ENCODE results near the gene C1orf232.

C1orf232 gene

DNA sequence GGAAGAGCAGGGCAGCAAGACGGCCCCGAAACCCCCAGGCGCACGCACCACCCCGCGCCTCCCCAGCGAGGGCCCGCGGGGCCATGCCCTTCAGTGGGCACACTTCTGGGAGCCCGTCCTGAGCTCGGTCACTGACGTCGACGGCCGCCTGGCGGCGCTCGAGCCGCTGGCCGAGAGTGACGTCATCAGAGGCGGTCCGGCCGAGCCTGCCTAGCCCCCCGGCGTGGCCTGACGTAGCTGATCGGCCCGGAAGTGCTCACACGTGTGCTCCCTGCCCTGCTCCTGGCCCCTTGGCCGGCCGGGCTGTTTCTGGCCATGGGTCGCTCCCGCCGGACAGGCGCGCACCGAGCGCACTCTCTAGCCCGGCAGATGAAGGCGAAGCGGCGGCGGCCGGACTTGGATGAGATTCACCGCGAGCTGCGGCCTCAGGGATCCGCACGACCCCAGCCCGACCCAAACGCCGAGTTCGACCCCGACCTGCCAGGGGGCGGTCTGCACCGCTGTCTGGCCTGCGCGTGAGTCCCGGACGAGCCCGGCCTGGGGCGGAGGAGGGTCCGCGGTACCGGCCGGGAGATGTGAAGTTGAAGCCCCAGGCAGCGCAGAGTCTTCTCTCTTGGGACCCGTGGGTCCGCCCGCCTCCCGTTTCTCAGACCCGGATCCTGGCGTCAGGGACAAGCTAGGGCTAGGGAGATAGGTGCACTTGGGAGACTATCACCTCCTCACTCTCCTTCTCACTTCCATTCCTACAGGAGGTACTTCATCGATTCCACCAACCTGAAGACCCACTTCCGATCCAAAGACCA lies 1.1 kb upstream of the C1orf232 start, which contains the start of gene ZNF593:
ZNF593 (plus strand) TSS at position 240 of the 803 bp plus-strand sequence; CDS start at position 316, 76 bp downstream.
- POLR2A ChIA-PET, result interaction anchor here (0.6 to 2.9 kb wide), 7 partner anchors 8 to 260 kb away, joined by 3 to 23 read pairs (median 4); partner anchors contain the start of gene CEP85
- Histone ChIP-seq H3K27ac (ENCODE audit: extremely low read depth, low read depth, low read length) (peak within 1 kb of the TSS; percentile 59; the same call in 1 of the 2 replicates), H3K36me3 (ENCODE audit: control insufficient read depth in 2 of 2, insufficient read depth in 1 of 2, low read length in 2 of 2) (peaks cover 0 to 10% of the 10 kb centered on the region in 2 experiments; a peak in 1 of 3 replicates)
- TF ChIP-seq ZNF76 (tag by site-specific recombination; IDR thresholded peaks at IDR 0.05; ENCODE audit: borderline replicate concordance, low read depth) (peak; percentile 75), ZNF560 (tag by site-specific recombination; IDR thresholded peaks at IDR 0.05; ENCODE audit: borderline replicate concordance) (no peak), ZNF248 (tag by site-specific recombination; IDR thresholded peaks at IDR 0.05) (no peak), ZBTB26 (tag by site-specific recombination; optimal IDR thresholded peaks at IDR 0.05) (peak; percentile 86), ZNF426 (tag by site-specific recombination; IDR thresholded peaks at IDR 0.05) (no peak), ZNF221 (tag by site-specific recombination; IDR thresholded peaks at IDR 0.05; ENCODE audit: borderline replicate concordance) (no peak), ZNF311 (tag by site-specific recombination; IDR thresholded peaks at IDR 0.05; ENCODE audit: borderline replicate concordance) (no peak), ZNF16 (tag by site-specific recombination; IDR thresholded peaks at IDR 0.05; ENCODE audit: low read depth) (no peak), REPIN1 (tag by site-specific recombination; IDR thresholded peaks at IDR 0.05; ENCODE audit: low read depth) (no peak), ZNF302 (tag by site-specific recombination; IDR thresholded peaks at IDR 0.05; ENCODE audit: low read depth) (no peak), ZIC2 (tag by site-specific recombination; IDR thresholded peaks at IDR 0.05) (peak; percentile 83), ZNF223 (tag by site-specific recombination; IDR thresholded peaks at IDR 0.05) (no peak), ZBTB20 (tag by site-specific recombination; IDR thresholded peaks at IDR 0.05) (peak; percentile 28; the same call in 1 of the 2 replicates), WT1 (tag by site-specific recombination; IDR thresholded peaks at IDR 0.05) (no peak; the same call in 1 of the 2 replicates), ZBTB1 (tag by site-specific recombination; IDR thresholded peaks at IDR 0.05) (peak; percentile 85; the same call in 1 of the 2 replicates), ZNF548 (tag by site-specific recombination; IDR thresholded peaks at IDR 0.05) (no peak), ZNF155 (tag by site-specific recombination; IDR thresholded peaks at IDR 0.05) (no peak), FEZF1 (tag by site-specific recombination; IDR thresholded peaks at IDR 0.05) (peak; percentile 33; the same call in 1 of the 2 replicates), ZNF645 (tag by site-specific recombination; IDR thresholded peaks at IDR 0.05) (no peak), GLI4 (tag by site-specific recombination; IDR thresholded peaks at IDR 0.05) (peak; percentile 44; the same call in 1 of the 2 replicates), ZNF266 (tag by site-specific recombination; IDR thresholded peaks at IDR 0.05; ENCODE audit: low read depth) (no peak), ZNF677 (tag by site-specific recombination; IDR thresholded peaks at IDR 0.05) (no peak), ZNF701 (tag by site-specific recombination; IDR thresholded peaks at IDR 0.05) (no peak), ZBTB7A (tag by site-specific recombination; IDR thresholded peaks at IDR 0.05; ENCODE audit: low read depth) (peak; percentile 99), ZNF555 (tag by site-specific recombination; conservative IDR thresholded peaks at IDR 0.05) (no peak), ZNF274 (IDR thresholded peaks at IDR 0.05; ENCODE audit: low read length) (no peak), ZNF274 (tag by site-specific recombination; IDR thresholded peaks at IDR 0.05; ENCODE audit: borderline replicate concordance) (no peak), ZNF473 (tag by site-specific recombination; IDR thresholded peaks at IDR 0.05) (no peak), ZNF513 (tag by site-specific recombination; IDR thresholded peaks at IDR 0.05) (no peak), GLI2 (tag by site-specific recombination; IDR thresholded peaks at IDR 0.05; ENCODE audit: borderline replicate concordance, low read depth) (no peak), ZNF280D (tag by site-specific recombination; IDR thresholded peaks at IDR 0.05) (0 out of 2 replicates have a peak, but pooled peaks have one; percentile 41), ZNF350 (tag by site-specific recombination; IDR thresholded peaks at IDR 0.05) (no peak)

More for the DNA sequence above, 1.1 kb upstream of the C1orf232 start, which contains the start of gene ZNF593:
- Histone ChIP-seq H3K9me3 (ENCODE audit: control insufficient read depth, insufficient read depth, low read depth, low read length) (no peaks in the 10 kb centered on the region), H3K4me1 (ENCODE audit: control insufficient read depth, insufficient read depth, low read length) (peaks cover 7% of the 10 kb centered on the region; the same call in 1 of the 2 replicates), H3K4me3 (ENCODE audit: low read depth, low read length) (peak within 1 kb of the TSS; percentile 68)
- CTCF ChIA-PET, result interaction anchor here (0.6 to 2.0 kb wide), 27 partner anchors 9 to 1210 kb away, joined by 3 to 16 read pairs (median 4); partner anchors contain the start of genes CATSPER4 and CEP85

Measured in HEK293 (cell line).